GM19395 (cell line): ENCODE measurements around the gene SERAC1.

ENCODE experiments used
- ATAC-seq: cut with Tn5 transposase; IDR thresholded peaks from one replicate; pipeline ENCODE4 v1.9.1; 2021; ENCODE audit warnings: mild to moderate bottlenecking, moderate library complexity; ENCODE audit not compliant: unreplicated experiment

SERAC1 gene

GRCh38 chr6:158125271-158125670 is 42.8 kb downstream of the SERAC1 start:
- ATAC-seq, result no peak

- ATAC-seq, result no peak
Measured at GRCh38 chr6:158124288-158124687, 43.8 kb downstream of the SERAC1 start.

GRCh38 chr6:158122048-158122447 is 46.0 kb downstream of the SERAC1 start:
- no peak for ATAC-seq

GRCh38 chr6:158121335-158121734 is 46.7 kb downstream of the SERAC1 start:
- no peak for ATAC-seq

- no peak for ATAC-seq
Measured at GRCh38 chr6:158118886-158119285, 49.2 kb downstream of the SERAC1 start.

GRCh38 chr6:158115508-158115907 is 52.6 kb downstream of the SERAC1 start:
- ATAC-seq, result no peak

GRCh38 chr6:158115102-158115501 is 53.0 kb downstream of the SERAC1 start:
- ATAC-seq, result no peak

- no peak for ATAC-seq
Measured at GRCh38 chr6:158113802-158114201, 54.3 kb downstream of the SERAC1 start.

- no peak for ATAC-seq
Measured at GRCh38 chr6:158111987-158112386, 56.1 kb downstream of the SERAC1 start.

GRCh38 chr6:158110986-158111385 is 57.1 kb downstream of the SERAC1 start:
- ATAC-seq, result no peak

GRCh38 chr6:158109748-158110147 is 58.3 kb downstream of the SERAC1 start:
- ATAC-seq, result no peak

GRCh38 chr6:158104696-158105095 is 63.4 kb downstream of the SERAC1 start:
- no peak for ATAC-seq

- ATAC-seq, result no peak
Measured at GRCh38 chr6:158103228-158103627, 64.8 kb downstream of the SERAC1 start.

GRCh38 chr6:158095671-158096070 is 72.4 kb downstream of the SERAC1 start:
- ATAC-seq, result no peak

- ATAC-seq, result no peak
Measured at GRCh38 chr6:158095031-158095430, 73.0 kb downstream of the SERAC1 start.

GRCh38 chr6:158092806-158093205 is 75.3 kb downstream of the SERAC1 start:
- ATAC-seq, result no peak

- ATAC-seq, result no peak
Measured at GRCh38 chr6:158087224-158087867, 80.7 kb downstream of the SERAC1 start.

GRCh38 chr6:158086504-158087223 is 81.4 kb downstream of the SERAC1 start:
- ATAC-seq, result peak; percentile 72

- no peak for ATAC-seq
Measured at GRCh38 chr6:158086054-158086503, 82.0 kb downstream of the SERAC1 start.

GRCh38 chr6:158085261-158086053 is 82.6 kb downstream of the SERAC1 start:
- no peak for ATAC-seq

GRCh38 chr6:158083455-158084325 is 84.4 kb downstream of the SERAC1 start:
- ATAC-seq, result no peak
